ENCODE data around the gene TMEM144. TPM values are rescaled to one million over a fixed set of nuclear protein-coding genes. Genes with fewer than 3 reads are reported as not detected.
"Not testable (repeated sequence)": the region's sequence is repeated elsewhere in the genome, so short reads cannot be mapped to it uniquely, and the experiment has no call there.

TMEM144 gene
- total and polyA plus RNA-seq, 12 donors, result 10.1 to 55.4 (median 20.2) TPM

DNA sequence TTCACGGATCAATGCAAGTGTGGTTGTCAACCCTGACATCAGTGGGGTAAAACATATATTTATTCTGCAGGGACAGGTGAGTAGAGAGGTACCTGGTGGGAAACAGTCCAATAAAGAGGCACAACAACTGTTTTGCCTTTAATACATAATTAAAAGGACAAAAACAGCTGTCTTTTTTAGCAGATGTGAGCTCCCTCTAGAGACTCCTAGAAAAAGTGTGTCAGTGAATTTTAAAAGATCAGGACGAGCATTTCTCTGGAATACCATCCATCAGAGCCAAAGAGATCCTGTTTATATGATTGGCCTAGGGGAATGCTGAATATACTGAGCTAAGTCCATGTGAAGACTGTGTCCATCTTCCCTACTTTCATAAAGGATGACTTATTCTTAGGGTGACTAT is 58.3 kb downstream of the TMEM144 start:
- no peaks in the 10 kb centered on the region for H3K9me3 ChIP-seq (replicated peaks in 1 of 3)
- no peak overlapping the region for H3K4me3 ChIP-seq
- no peak overlapping the region for H3K27ac ChIP-seq
- intact Hi-C loops (cut with DNase I), result no loop called here
- DNase-seq, result no peak
- no peaks in the 10 kb centered on the region for H3K36me3 ChIP-seq (replicated peaks in 1 of 2)
- 77 to 93% (median 89%) methylated on average over 2 of the region's 2 CpGs for WGBS, 4 donors
- no peaks in the 10 kb centered on the region for H3K27me3 ChIP-seq
- no peak for TF ChIP-seq CTCF (IDR thresholded peaks at IDR 0.05)
- TF ChIP-seq POLR2A (IDR thresholded peaks at IDR 0.05), result no peak
- no peaks in the 10 kb centered on the region for H3K4me1 ChIP-seq (replicated peaks in 1 of 2)

- Histone ChIP-seq H3K36me3 (replicated peaks in 1 of 2) (no peaks in the 10 kb centered on the region), H3K9me3 (replicated peaks in 1 of 3) (no peaks in the 10 kb centered on the region), H3K27me3 (no peaks in the 10 kb centered on the region), H3K27ac (no peak overlapping the region), H3K4me3 (no peak overlapping the region), H3K4me1 (replicated peaks in 1 of 2) (no peaks in the 10 kb centered on the region)
- TF ChIP-seq POLR2A (IDR thresholded peaks at IDR 0.05), result no peak
- no peak for TF ChIP-seq CTCF (IDR thresholded peaks at IDR 0.05)
- DNase-seq, result no peak
- intact Hi-C loops (cut with DNase I), result no loop called here
- 82 to 88% (median 84%) methylated on average over 5 of the region's 5 CpGs for WGBS, 4 donors
These were observed 64.3 kb downstream of the TMEM144 start for GRCh38 chr4:158274636-158275035.

DNA sequence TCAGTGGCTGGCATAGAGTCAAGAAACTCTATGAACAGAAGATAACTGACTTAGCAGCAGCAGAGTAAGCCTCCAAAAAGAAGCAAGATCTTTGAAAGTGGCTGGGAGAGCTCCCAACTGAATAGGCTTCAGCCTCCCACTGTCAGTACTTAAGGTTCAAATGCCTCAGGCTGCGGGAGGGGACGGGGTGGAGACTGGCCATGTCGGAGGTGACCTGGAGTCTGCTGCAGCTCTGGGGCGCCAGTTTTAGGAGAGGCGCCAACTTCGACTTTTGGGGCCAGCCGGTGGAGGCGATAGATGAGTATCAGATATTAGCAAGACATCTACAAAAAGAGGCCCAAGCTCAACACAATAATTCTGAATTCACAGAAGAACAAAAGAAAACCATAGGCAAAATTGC is 67.3 kb downstream of the TMEM144 start:
- Histone ChIP-seq H3K4me1 (replicated peaks in 1 of 2) (no peaks in the 10 kb centered on the region), H3K27me3 (no peaks in the 10 kb centered on the region), H3K36me3 (replicated peaks in 1 of 2) (no peaks in the 10 kb centered on the region), H3K27ac (no peak overlapping the region), H3K9me3 (replicated peaks in 1 of 3) (no peaks in the 10 kb centered on the region), H3K4me3 (no peak overlapping the region)
- no peak for DNase-seq
- WGBS, 4 donors, result 90 to 97% (median 96%) methylated on average over 8 of the region's 8 CpGs
- no peak for TF ChIP-seq POLR2A (IDR thresholded peaks at IDR 0.05)
- no peak for TF ChIP-seq CTCF (IDR thresholded peaks at IDR 0.05)
- intact Hi-C loops (cut with DNase I), result no loop called here

DNA sequence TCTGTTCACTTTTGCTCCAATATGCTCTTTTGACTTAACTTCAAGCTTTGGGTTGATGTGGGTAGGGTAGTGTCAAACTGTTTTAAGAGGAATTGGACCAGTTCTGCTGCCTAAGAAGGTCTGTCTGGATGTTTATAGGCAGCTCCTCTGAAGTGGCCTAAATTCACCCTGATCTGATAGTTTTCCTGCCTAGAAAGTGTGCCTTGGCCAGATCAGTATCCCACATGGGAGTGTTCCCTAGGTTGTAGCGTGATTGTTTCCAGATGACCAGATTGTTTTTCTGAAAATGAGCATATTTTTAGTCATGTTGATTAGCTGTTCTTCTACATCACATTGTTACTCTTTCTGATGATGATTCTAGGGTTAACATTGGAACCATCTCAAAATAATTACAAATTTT is 68.8 kb downstream of the TMEM144 start:
- H3K27me3 ChIP-seq; H3K4me3 ChIP-seq; H3K4me1 ChIP-seq (replicated peaks in 1 of 2); H3K36me3 ChIP-seq (replicated peaks in 1 of 2); H3K27ac ChIP-seq; H3K9me3 ChIP-seq (replicated peaks in 1 of 3); intact Hi-C loops (cut with DNase I); DNase-seq: not testable (repeated sequence)
- WGBS, 4 donors, result 86 to 96% (median 92%) methylated on average over 1 of the region's 1 CpG

DNA sequence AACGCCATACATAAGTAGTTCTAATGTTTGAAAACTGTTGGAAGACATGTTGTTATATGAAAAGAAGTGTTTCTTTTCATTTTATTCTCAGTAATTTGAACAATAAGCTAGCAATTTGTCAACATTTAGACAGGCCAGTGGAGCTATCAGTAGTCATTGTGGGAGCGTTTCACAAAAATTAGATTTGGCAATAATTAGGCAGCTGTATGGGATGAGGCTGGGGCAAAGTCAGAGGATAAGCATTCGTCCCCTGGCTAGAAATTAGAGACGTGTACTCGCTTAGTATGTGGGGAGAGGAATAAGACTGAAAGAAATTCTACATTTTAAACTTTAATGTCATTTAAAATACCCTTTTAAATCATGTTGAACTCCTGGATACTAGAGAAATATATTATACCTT is 70.6 kb downstream of the TMEM144 start:
- TF ChIP-seq CTCF (IDR thresholded peaks at IDR 0.05) (no peak), POLR2A (IDR thresholded peaks at IDR 0.05) (no peak)
- no peak for DNase-seq
- Histone ChIP-seq H3K9me3 (replicated peaks in 1 of 3) (no peaks in the 10 kb centered on the region), H3K27ac (no peak overlapping the region), H3K36me3 (replicated peaks in 1 of 2) (no peaks in the 10 kb centered on the region), H3K4me3 (no peak overlapping the region), H3K4me1 (replicated peaks in 1 of 2) (no peaks in the 10 kb centered on the region), H3K27me3 (no peaks in the 10 kb centered on the region)
- intact Hi-C loops (cut with DNase I), result no loop called here
- WGBS, 4 donors, result 82 to 90% (median 87%) methylated on average over 5 of the region's 5 CpGs

All from adrenal gland (tissue), 12 donors.